ENCODE results near the gene ZDHHC9.

ZDHHC9 gene

GRCh38 chrX:129772796-129773431 lies 70.8 kb downstream of the ZDHHC9 start:
- H3K4me3 Mint-ChIP-seq, result peak overlapping the region; percentile 46 to 57
- H3K9me3 Mint-ChIP-seq, result no peaks in the 10 kb centered on the region
- peak; percentile 81 to 85 for ATAC-seq (replicated peaks)
- H3K27ac Mint-ChIP-seq, result peak overlapping the region; percentile 98
- DNase-seq, result peak; percentile 91
- no peaks in the 10 kb centered on the region for H3K27me3 Mint-ChIP-seq
- H3K4me1 Mint-ChIP-seq, result peaks cover 52 to 76% of the 10 kb centered on the region in 2 donors
- no peaks in the 10 kb centered on the region for H3K36me3 Mint-ChIP-seq

- Mint-ChIP-seq H3K4me1 (peaks cover 41 to 73% of the 10 kb centered on the region in 2 donors), H3K9me3 (no peaks in the 10 kb centered on the region), H3K27me3 (no peaks in the 10 kb centered on the region), H3K4me3 (no peak overlapping the region), H3K27ac (peak overlapping the region; percentile 90), H3K36me3 (no peaks in the 10 kb centered on the region)
- no peak for ATAC-seq (replicated peaks)
- no peak for DNase-seq
Observed at GRCh38 chrX:129771266-129771995, 72.3 kb downstream of the ZDHHC9 start.

- no peak for DNase-seq
- peak; percentile 30 to 57 for ATAC-seq (replicated peaks)
- Mint-ChIP-seq H3K27ac (peak overlapping the region; percentile 79), H3K36me3 (no peaks in the 10 kb centered on the region), H3K9me3 (no peaks in the 10 kb centered on the region), H3K4me1 (peaks cover 35 to 68% of the 10 kb centered on the region in 2 donors), H3K4me3 (peak overlapping the region in 1 of 2 donors; percentile 39), H3K27me3 (no peaks in the 10 kb centered on the region)
Observed at GRCh38 chrX:129769467-129770154, 74.1 kb downstream of the ZDHHC9 start.

GRCh38 chrX:129768586-129769466 lies 74.9 kb downstream of the ZDHHC9 start:
- Mint-ChIP-seq H3K27me3 (no peaks in the 10 kb centered on the region), H3K9me3 (no peaks in the 10 kb centered on the region), H3K27ac (peak overlapping the region; percentile 79), H3K36me3 (no peaks in the 10 kb centered on the region), H3K4me3 (peak overlapping the region in 1 of 2 donors; percentile 39), H3K4me1 (peaks cover 28 to 60% of the 10 kb centered on the region in 2 donors)
- DNase-seq (no peak), ATAC-seq (replicated peaks) (no peak)

- no peaks in the 10 kb centered on the region for H3K27me3 Mint-ChIP-seq
- no peak overlapping the region for H3K27ac Mint-ChIP-seq
- DNase-seq (no peak), ATAC-seq (replicated peaks) (no peak)
- H3K4me3 Mint-ChIP-seq, result no peak overlapping the region
- H3K36me3 Mint-ChIP-seq, result no peaks in the 10 kb centered on the region
- no peaks in the 10 kb centered on the region for H3K9me3 Mint-ChIP-seq
- peaks cover 25 to 59% of the 10 kb centered on the region in 2 donors for H3K4me1 Mint-ChIP-seq
Observed at GRCh38 chrX:129768186-129768585, 75.5 kb downstream of the ZDHHC9 start.

GRCh38 chrX:129763666-129764065 lies 80.0 kb downstream of the ZDHHC9 start:
- Mint-ChIP-seq H3K4me1 (peaks cover 22 to 54% of the 10 kb centered on the region in 2 donors), H3K9me3 (no peaks in the 10 kb centered on the region), H3K36me3 (no peaks in the 10 kb centered on the region), H3K4me3 (no peak overlapping the region), H3K27me3 (no peaks in the 10 kb centered on the region), H3K27ac (no peak overlapping the region)
- ATAC-seq (replicated peaks) (no peak), DNase-seq (no peak)

- no peaks in the 10 kb centered on the region for H3K36me3 Mint-ChIP-seq
- no peaks in the 10 kb centered on the region for H3K9me3 Mint-ChIP-seq
- peaks cover 27 to 54% of the 10 kb centered on the region in 2 donors for H3K4me1 Mint-ChIP-seq
- no peak overlapping the region for H3K27ac Mint-ChIP-seq
- DNase-seq (no peak), ATAC-seq (replicated peaks) (no peak)
- H3K27me3 Mint-ChIP-seq, result no peaks in the 10 kb centered on the region
- H3K4me3 Mint-ChIP-seq, result no peak overlapping the region
Observed at GRCh38 chrX:129762448-129762847, 81.2 kb downstream of the ZDHHC9 start.

- no peaks in the 10 kb centered on the region for H3K27me3 Mint-ChIP-seq
- no peaks in the 10 kb centered on the region for H3K36me3 Mint-ChIP-seq
- DNase-seq (no peak), ATAC-seq (replicated peaks) (no peak)
- H3K9me3 Mint-ChIP-seq, result no peaks in the 10 kb centered on the region
- no peak overlapping the region for H3K4me3 Mint-ChIP-seq
- H3K4me1 Mint-ChIP-seq, result peaks cover 31 to 56% of the 10 kb centered on the region in 2 donors
- H3K27ac Mint-ChIP-seq, result no peak overlapping the region
Observed at GRCh38 chrX:129761596-129761995, 82.1 kb downstream of the ZDHHC9 start.

- Mint-ChIP-seq H3K27ac (no peak overlapping the region), H3K9me3 (no peaks in the 10 kb centered on the region), H3K4me3 (no peak overlapping the region), H3K36me3 (no peaks in the 10 kb centered on the region), H3K4me1 (peaks cover 37 to 56% of the 10 kb centered on the region in 2 donors), H3K27me3 (no peaks in the 10 kb centered on the region)
- no peak for DNase-seq
- no peak for ATAC-seq (replicated peaks)
Observed at GRCh38 chrX:129760981-129761380, 82.7 kb downstream of the ZDHHC9 start.

- DNase-seq, result no peak
- Mint-ChIP-seq H3K27ac (peak overlapping the region; percentile 87), H3K27me3 (no peaks in the 10 kb centered on the region), H3K36me3 (no peaks in the 10 kb centered on the region), H3K9me3 (no peaks in the 10 kb centered on the region), H3K4me3 (no peak overlapping the region), H3K4me1 (peaks cover 41 to 63% of the 10 kb centered on the region in 2 donors)
- ATAC-seq (replicated peaks), result no peak
Observed at GRCh38 chrX:129760155-129760554, 83.5 kb downstream of the ZDHHC9 start.

GRCh38 chrX:129759576-129760061 lies 84.1 kb downstream of the ZDHHC9 start:
- peak; percentile 48 to 50 for ATAC-seq (replicated peaks)
- peaks cover 45 to 68% of the 10 kb centered on the region in 2 donors for H3K4me1 Mint-ChIP-seq
- DNase-seq, result no peak
- H3K27ac Mint-ChIP-seq, result peak overlapping the region; percentile 87
- H3K4me3 Mint-ChIP-seq, result no peak overlapping the region
- H3K9me3 Mint-ChIP-seq, result no peaks in the 10 kb centered on the region
- H3K27me3 Mint-ChIP-seq, result no peaks in the 10 kb centered on the region
- H3K36me3 Mint-ChIP-seq, result no peaks in the 10 kb centered on the region

- no peaks in the 10 kb centered on the region for H3K9me3 Mint-ChIP-seq
- ATAC-seq (replicated peaks), result peak; percentile 17 to 33
- H3K4me1 Mint-ChIP-seq, result peaks cover 48 to 65% of the 10 kb centered on the region in 2 donors
- H3K36me3 Mint-ChIP-seq, result no peaks in the 10 kb centered on the region
- H3K27ac Mint-ChIP-seq, result peak overlapping the region; percentile 85
- no peak for DNase-seq
- H3K4me3 Mint-ChIP-seq, result peak overlapping the region; percentile 56 to 64
- H3K27me3 Mint-ChIP-seq, result no peaks in the 10 kb centered on the region
Observed at GRCh38 chrX:129755779-129756650, 87.7 kb downstream of the ZDHHC9 start.
